Hippocampal formation (tissue), 2 donors: ENCODE measurements around the gene TNS4.
A peak's percentile ranks its signal among the peaks of the same experiment; 100 is the strongest.

Experiments
- DNase-seq, 2 donors: peaks; one replicate each; lab custom pipeline; 2025; lab: John Stamatoyannopoulos, UW

The TNS4 gene

DNA sequence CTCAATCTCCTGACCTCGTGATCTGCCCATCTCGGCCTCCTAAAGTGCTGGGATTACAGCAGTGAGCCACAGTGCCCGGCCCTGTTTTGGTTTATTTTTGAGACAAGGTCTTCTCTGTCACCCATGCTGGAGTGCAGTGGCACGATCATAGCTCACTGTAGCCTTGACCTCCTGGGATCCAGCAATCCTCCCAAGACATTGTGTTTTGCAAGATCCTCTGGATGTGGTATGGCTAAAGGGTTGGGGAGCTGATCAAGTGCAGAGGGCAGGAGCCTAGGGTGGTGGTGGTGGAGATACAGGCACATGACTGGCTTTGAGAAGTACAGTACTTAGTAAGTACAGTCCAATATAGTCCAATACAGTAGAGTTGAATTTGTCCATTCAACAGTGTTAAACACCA, 16.6 kb upstream of the TNS4 start:
- DNase-seq = no peak

DNA sequence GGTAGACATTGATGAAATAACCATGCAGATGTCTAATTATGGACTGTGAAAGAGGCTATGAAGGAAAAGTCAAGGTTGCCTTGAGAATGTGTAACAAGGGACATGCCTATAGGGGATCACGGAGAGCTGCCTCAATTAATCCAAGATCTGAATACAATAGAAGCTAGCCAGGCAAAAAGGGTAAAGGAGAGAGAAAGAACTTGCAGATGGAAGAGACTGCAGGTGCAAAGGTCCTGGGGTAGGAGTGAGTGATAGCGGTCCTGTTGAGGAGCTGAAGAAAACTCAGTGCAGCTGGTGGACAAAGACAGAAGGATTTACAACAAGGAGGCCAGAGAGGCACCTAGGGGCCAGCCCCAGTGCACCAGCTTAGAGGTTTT, 15.9 kb upstream of the TNS4 start:
- DNase-seq = no peak

DNA sequence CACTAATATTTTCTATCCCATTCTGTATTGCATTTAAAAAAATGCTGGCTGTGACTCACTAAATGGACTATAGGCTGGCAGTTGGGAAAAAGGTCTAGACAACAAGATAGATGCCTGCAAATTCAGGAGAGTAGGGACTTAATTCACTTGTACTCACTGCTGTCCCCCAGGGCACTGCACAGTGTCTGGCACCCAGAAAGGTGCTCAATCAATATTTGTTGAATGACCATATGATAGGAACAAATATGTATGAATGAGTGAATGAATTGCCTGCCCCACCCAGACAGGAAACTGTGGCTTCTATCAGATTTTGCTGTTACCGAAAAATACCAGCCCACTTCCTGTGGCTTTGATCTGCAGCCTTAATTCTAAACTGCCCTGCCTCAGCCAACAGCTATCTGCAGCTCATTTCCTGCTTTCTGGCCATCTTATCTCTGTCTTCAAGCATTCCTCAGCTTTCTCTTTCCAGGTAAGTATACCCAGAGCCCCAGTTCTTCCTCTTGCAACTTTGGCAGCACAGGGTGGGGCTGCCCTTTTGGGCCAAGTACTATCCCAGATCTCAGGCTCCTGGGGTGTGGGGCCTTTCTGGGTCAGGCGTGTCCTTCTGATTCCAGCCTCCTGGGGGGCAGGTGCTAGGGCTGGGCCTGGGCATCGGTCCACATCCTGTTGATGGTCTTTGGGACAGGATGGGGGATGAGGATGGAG, 15.3 kb upstream of the TNS4 start:
- no peak for DNase-seq

DNA sequence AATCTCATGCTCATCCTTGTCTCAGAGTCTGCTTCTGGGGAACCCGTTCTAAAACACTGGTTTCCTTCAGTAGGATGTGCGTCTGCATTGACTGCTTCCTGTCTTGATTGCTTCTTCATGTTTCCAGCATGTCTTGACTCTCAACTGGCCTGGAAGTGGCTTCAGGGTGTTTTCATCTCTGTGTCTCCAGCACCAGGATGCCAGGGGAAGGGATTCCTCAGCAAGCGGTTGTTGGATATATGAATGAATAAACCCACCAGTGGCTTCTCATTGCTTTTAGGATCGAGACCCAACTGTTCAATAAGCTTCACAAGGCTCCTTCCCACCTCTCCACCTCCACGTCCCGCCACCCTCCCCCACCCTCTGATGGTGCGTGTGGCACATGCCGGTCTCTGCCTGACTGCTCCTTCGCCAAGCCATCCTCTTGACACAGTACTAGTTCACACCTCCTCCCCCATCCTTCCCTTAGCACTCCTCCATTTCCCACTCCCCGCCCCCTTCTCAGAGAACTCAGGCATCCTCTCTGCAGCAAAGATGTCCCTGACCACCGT, 14.1 kb upstream of the TNS4 start:
- no peak for DNase-seq

DNA sequence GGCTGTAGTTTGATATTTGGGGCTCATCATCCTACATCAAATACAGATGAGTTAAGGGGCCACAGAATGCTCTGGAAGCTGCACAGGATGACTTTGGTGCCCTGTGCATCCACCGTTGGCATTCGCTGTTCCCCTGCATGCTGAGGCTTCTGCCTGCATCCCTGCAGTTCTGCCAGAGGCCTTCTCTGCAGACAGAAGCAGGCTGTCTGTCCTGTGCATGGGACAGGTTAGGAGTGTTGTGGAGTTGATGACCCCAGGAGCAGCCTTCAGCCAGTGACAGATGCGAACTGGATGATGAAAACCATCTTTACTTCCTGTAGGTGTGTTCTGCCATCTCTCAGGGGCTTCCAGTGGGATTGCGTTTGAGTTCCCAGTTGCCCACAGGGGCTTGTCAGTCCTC, 13.6 kb upstream of the TNS4 start:
- no peak for DNase-seq

DNA sequence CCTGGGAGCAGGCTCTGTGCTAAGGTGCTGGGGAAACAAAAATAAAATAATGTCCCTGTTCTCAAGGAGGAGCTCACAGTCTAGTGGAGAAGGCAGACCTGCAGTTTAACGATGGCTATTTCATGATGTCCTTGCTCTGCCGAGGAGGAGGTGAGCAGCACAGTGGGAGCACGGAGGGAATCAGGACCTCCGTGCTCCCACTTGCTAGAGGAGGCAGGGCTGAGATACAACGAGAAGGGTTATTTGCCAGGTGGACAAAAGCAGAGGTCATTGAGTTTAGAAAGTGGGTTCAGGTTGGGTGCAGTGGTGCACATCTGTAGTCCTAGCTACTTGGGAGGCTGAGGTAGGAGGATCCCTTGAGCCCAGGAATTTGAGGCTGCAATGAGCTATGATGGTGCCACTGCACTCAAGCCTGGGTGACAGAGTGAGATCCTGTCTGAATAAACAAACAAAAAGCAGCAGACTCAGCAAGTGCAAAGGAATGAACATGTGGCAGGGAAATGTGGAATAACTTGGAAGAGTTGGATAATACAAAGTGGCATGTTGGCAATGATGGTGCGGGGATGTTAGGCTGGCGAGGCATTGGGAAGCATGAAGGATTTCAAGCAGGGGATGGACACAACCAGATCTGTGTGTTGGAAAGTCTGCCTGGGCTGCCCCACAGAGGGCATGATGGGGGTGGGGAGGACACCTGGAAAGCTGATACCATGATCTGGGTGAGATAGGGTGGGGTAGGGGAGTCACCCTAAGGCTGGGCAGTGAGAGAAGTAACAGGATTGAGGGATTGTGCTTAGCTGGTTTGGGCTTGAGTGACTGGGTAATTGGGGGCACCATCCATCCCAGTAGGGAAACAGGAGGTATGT, 12.8 kb upstream of the TNS4 start:
- DNase-seq = no peak

DNA sequence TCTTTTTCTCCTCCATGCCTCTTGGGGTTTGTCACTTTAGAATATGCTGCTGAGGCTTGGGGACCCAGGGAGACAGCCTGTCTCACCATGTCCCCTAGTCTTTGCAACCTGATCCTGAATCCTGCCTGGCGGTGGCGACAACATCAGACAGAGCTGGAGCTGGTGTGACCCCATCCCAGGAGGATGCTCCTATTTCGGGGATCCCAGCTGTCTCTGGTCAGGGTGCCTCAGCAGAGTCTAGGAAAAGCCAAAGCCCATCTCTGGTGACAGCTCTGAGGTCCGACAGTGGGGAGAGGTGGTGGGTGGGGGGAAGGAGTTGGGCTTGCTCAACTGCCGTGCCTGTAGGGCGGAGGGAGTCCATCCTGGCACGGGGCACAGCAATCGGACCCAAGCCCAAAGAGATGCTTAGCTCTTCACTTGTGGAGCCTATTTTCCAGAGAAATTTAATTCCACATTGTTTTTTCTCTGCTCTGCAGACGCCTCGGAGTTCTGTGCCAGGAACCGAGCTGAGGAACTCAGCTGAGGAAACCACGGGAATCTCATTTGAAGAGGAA, 10.3 kb upstream of the TNS4 start:
- no peak for DNase-seq

DNA sequence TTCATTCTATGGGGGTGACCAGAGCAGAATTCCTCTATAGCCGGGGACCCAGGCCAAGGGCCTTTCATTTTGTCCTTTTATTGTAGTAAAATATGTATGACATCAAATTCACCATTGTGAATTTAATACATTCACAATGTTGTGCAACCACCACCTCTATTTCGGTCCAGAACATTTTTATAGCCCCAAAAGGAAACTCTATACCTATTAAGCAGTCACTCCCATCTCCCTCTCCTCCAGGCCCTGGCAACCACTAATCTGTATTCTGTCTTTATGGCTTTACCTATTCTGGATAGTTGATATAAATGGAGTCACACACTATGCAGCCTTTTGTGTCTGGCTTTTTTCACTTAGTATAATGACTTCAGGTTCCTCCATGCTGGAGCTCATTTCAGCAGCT, 9.7 kb upstream of the TNS4 start:
- DNase-seq = no peak

DNA sequence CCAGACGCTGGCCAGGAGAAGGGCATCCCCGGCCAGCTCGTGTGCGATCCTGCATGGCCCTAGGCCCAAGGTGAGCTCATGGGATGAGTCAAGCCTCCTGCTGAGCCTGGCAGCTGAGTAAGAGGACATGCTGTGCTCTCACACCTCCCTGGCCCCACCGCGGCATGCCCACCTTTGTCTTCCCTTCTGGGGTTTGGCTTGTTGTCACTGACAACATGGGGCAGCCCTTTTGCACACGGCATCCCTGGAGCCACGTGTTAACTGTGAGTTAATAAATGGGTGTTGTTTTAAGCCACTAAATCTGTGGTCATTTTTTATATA, 8.9 kb upstream of the TNS4 start:
- DNase-seq = no peak

DNA sequence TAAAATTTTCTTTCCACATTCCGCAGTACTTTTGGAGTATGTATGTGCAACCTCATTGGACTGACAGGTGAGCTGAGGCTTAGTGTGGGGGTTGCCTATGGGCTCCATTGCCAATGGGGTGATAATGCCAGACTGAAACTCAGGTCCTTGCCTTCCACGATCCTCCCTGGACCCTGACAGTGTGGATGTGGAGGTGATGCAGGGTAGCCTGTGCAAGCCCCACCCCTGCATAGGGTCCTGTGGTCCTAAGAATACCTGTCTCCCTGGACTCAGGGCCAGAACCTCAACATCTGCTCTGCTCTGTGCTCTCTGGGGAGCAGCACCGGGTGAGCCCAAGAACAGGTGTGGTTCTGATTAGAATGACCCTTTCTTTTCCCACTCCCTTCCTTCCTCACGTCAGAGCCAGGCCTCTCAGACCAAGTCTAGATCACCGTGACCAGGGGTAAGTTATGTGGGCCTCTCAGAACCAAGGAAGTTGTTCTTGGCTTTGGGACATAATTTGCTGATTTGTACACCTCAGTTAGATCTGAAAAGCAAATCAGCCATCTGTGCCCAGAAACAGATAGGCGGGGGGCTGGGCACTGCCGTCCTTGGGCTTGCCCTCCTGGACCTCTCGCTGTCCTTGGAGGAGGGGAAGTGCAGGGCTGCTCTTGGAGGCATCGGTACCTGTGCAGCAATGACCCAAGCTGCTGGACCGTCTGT, 8.4 kb upstream of the TNS4 start:
- DNase-seq = no peak

DNA sequence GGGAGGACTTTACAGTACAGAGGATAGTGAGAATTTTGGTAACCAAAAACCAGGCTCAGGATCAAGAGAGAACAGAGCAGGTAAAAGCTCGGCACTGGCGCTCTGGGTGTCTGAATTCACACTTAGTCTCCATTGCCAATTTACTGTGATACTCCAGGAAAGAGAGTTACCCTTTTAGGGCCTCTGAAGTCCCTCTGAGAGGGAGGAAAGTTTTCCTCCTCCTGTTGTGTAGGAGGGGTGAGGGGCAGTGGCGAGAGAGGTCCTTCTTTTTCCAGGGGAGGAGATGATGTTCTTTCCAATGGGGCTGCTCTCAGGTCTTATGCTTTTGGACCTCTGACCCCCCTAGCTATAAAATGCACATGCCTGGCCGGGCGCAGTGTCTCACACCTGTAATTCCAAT, 5.4 kb upstream of the TNS4 start:
- no peak for DNase-seq

DNA sequence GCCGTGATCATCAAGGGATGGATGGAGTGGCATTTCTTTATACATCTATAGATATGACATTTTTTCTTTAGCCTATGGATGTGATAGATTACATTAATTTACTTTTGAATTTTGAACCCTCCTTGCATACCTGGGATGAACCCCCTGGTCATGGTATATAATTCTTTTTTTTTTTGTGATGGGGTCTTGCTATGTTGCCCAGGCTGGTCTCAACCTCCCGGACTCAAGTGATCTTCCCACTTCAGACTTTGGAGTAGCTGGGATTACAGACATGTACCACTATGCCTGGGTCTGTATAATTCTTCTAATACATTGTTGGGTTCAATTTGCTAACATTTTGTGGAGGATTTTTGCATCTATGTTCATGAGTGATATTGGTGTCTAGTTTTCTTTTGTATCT, 1.7 kb upstream of the TNS4 start:
- DNase-seq = no peak

DNA sequence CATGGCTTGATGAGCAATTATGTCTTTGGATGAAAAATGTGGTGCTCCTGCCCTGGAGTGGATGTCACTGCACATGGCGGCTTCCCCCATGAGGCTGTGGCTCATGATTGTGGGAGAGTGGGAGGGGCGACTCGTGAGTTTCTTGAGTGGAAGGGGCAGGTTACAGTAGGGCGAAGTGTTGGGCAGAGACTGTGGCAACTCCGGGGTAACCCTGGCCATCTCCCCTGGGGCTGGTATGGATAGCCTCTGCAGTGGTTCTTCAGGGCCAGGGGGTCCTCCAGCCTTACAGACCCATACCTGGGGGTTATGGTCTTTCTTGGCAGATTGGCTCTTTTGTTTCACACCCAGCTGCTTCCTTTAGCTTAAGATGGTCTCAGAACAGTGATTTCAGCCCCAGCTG, 1.3 kb upstream of the TNS4 start:
- DNase-seq = no peak

DNA sequence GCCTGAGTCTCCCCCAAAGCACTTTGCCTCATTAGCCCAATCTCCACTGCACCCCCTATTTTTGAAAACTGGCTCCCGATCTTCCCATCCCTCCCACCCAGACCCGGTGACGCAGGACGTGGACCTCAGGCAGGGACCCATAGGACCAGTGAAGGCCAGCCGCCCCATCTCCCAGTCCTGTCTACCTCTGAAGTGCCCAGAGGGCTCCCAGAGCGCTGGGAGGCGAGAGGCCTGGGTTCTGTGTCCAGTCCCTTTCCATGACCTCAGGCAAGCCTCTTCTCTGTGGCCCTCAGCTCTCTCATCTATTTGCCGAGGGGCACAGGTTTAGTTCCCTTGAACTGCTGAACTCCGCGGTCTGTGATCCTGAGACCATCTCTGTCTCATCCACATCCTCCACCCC, 714 bp downstream of the TNS4 start:
- DNase-seq = no peak

DNA sequence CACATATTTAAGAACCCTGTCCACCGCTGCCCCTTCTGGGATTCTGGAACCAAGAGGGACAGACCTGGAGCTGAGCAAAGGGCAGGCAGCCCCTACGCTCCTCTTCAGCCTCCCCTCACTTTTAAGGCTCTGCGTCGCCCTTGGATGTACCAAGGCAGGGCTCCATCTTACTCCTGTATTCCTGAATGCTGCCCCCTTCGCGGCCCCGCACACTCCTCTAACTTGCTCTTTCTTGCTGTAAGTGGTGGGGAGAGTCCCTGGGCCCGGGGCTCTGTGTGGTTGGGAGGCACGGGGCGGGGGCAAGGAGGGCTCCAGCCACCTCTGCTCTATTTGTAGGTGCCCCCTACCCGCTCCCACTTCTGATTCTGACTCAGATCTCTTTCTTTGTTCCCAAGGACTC, 1.2 kb downstream of the TNS4 start:
- no peak for DNase-seq

DNA sequence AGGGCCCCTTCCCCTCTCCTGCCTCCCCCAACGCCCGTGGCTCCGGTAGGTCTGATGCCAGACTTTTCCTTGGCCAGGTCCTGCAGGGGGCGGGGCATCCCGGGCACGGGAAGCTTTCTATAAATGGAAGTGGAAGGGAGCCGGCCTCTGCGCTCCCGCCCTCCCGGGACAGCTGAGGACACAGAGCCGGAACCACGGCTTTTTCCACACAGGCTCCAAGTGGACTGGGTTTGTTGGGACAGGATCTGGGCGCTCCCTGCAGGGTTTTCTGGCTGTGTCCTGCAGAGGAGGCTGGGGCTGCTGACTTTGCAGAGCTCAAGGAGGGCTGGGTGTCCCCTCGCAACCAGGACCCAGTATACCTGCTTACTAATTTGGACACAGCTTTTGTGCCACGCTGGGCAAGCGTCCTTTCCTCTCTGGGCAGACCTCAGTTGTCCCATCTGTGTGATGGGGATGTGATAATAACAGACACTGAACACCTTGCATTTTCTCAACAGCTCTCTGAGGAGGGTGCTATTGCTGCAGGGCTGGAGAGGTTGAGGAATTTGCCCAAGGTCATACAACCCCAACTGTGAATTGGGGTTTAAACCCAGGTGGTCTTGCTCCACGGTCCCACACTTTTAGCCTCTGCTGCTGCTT, 1.8 kb downstream of the TNS4 start:
- peak; percentile 2 to 12 for DNase-seq

DNA sequence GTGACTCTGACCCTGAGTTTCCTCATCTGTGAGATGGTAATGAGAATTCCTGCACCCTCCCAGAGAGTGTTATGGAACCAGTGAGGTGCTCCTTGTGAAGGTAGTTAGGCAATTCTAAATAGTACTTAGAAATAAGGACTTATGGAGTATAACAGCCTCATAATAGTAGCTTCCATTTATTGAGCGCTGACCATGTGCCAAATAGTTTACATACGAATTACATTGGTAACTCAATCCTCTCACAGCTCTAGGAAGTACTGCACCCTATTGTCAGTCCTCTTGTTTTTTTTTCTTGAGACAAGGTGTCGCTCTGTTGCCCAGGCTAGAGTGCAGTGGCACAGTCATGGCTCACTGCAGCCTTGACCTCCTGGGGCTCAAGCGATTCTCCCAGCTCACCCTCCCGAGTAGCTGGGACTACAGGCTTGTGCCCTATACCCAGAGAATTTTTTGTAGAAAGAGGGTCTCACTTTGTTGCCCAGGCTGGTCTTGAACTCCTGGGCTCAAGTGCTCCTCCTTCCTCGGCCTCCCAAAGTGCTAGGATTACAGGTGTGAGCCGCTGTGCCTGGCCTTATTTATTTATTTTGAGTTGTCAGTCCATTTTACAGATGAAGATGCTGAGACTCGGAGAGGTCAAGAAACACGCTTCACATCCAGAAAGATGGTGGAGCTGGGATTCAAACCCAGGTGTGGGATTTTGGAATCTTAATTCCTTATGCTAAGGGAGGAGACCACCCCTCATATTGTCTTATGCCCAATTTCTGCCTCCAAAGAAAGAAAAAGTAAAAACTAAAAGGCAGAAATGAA, 2.9 kb downstream of the TNS4 start:
- no peak for DNase-seq

DNA sequence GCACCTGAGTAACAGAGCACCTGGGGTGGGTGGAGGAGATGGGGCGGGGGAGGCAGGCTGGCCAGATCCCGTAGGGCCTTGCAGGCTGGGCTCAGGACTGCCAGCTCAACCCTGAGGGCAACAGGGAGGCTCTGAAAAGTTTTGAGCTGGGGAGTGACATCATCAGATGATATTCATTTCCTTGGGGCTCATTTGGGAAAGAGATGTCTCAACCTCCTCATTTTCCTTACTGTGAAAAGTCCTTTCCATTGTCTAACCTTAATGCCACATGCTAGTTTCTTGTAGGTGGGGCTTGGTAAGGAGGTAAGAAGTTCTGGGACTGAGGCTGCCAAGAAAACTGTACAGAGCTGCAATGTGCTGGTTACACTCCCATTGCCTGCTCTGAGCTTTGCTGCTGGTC, 3.7 kb downstream of the TNS4 start:
- DNase-seq = no peak

DNA sequence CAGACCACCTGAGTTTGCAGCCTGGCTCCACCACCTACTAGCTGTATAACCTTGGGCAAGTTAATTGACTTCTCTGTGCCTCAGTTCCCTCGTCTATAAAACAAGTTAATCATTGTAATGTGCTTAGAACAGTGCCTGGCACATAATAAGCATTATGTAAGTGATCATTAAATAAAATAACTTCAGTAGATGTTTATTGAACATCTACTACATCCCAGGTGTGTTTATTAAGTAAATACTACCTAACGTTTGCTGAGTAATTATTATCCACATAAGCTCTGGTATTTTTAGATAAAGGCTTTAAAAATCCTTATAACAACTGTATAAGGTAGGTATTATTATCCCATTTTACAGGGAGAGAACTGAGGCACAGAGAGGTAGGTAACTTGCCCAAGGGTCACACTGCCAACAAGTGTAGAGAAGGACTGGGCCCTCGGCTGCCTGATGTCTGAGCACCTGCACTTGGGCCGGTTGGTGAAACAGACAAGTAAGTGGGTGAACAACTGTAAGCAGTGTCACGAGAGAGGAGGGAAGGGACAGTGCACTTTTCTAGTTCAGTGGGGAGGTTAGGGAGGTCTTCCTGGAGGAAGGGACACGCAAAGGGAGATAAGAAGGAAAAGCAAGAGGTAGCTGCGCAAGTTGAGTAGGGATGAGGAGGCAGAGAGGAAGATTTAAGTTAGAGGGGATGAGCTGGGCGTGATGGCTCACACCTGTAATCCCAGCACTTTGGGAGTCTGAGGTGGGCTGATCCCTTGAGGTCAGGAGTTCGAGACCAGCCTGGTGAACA, 4.6 kb downstream of the TNS4 start:
- DNase-seq = no peak

DNA sequence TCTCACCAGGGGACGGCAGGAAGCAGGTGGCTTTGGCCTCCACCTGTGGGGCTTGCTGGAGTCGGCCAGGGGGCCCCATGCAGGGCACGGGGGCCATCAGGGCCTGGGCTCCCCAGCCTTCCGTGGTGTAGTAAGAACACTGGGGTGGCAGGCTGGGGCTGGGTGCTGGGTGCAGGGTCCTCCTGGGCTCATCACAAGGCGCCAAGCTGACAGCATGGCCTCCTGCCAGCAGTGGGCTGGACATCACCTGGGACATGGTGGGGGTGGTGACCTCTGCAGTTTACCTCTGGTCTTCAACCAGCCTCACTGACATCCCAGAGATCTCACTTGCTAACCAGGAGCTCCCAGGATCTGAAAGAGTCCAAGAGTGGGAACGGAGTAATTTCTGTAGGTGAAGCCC, 5.3 kb downstream of the TNS4 start:
- DNase-seq = no peak
